HL-60/S4 treated with phorbol 12-myristate 13-acetate at 8.2 ng/mL for 4 days and 3 days (cell line): Measurements from ENCODE around the gene COL3A1.

ENCODE experiments used
- in situ Hi-C: fragments of 300-500 bp; cut with MboI; formaldehyde crosslinking; loops from 2 replicates; pipeline ENCODE4 v1.15.0; 2022; ENCODE audit warnings: low sequenced_read_pairs

The COL3A1 gene

DNA sequence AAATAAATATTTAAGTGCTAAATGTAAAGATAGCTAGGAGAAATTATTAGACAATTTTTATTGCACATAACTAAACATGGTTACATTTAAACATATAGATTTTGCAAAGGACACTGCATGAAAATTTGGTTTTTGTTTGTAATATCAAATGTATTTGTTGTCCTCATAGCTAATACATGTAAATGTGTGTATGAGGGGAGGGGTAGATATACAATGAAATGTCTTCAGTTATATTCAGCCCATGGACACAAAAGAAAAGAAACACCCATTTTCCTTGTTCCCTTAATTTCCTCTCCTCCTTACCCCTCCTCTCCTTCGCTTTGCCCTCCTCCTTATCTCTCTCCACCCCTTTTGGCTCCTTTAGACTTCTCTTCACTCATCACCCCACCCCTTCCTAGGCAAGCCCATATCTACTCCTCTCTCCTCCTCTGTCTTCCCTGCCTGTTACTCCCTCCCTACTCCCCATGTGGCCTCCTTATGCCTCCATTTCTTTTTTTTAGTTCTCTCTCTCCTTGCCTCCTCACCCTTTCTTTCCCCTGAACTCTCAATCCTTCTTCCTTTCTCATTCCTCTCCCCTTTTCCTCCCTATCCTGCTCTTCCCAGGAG lies 1.4 kb downstream of the COL3A1 start:
- in situ Hi-C loops = no loop called here

GRCh38 chr2:188976545-188977268 lies 2.5 kb downstream of the COL3A1 start:
- in situ Hi-C loops = no loop called here

DNA sequence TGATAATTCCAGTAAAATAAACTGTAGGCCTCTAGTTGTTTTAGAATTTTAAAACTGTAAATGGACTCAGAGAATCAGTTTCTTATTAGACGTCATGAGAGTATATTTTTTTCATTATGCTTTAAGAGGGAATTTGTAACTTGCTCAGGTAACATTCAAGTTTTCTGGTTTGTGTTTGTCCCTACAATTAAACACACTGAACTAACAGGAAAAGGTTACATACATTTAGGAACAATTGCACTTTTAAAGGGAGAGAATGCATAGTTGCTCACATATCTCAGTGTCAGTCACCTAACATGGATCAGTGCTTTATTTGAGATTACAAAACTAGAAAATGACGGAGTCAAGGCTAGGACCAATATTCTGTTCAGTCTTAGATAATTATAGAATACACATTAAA lies 3.1 kb downstream of the COL3A1 start:
- in situ Hi-C loops = no loop called here

- in situ Hi-C loops = no loop called here
Observed at GRCh38 chr2:188978291-188979081, 4.3 kb downstream of the COL3A1 start.

- in situ Hi-C loops = no loop called here
Observed at GRCh38 chr2:188979187-188980114, 5.3 kb downstream of the COL3A1 start.

DNA sequence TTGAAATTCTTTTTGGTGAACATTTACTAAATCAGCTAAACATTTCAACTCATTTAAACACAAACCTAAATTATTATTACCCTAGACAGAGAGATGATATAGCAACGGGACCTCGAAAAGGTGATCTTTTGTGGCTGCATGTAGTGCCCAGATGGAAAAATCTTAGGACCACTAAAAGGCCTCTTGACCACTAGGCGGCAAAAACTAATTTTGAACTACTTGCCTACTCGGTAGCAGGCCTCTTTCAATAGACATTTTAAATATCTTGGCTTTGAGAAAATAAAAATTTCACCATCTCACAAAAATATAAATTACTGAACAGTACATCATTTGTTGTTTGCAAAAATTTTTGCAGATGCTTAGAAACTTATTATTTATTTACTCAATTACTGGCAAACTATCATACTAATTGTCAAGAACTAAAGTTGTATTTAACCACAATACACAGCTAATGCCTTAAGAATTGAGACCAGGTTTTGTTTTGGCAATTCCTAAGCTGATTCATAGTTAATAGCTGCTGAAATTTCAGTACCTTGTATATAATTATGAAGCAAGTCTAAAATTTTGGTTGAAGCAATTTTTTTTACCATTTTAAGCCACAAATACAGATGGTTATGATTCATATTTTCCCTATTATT lies 9.4 kb downstream of the COL3A1 start:
- in situ Hi-C loops = no loop called here

- in situ Hi-C loops = no loop called here
Observed at GRCh38 chr2:188984065-188984491, 9.9 kb downstream of the COL3A1 start.

DNA sequence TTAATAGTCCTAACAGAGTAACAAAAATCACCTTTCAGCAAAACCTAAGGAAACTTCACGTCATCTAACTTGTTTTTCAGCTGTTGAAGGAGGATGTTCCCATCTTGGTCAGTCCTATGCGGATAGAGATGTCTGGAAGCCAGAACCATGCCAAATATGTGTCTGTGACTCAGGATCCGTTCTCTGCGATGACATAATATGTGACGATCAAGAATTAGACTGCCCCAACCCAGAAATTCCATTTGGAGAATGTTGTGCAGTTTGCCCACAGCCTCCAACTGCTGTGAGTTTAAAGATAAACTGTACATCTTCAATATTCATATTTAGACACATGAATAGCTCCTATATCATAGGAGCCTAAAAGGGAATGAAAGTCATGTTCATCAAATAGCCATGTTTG lies 10.5 kb downstream of the COL3A1 start:
- in situ Hi-C loops = no loop called here

- in situ Hi-C loops = no loop called here
Observed at GRCh38 chr2:188986839-188987238, 12.7 kb downstream of the COL3A1 start.

- in situ Hi-C loops = no loop called here
Observed at GRCh38 chr2:188993247-188993646, 19.1 kb downstream of the COL3A1 start.

GRCh38 chr2:188997263-188997662 lies 23.1 kb downstream of the COL3A1 start:
- in situ Hi-C loops = no loop called here

DNA sequence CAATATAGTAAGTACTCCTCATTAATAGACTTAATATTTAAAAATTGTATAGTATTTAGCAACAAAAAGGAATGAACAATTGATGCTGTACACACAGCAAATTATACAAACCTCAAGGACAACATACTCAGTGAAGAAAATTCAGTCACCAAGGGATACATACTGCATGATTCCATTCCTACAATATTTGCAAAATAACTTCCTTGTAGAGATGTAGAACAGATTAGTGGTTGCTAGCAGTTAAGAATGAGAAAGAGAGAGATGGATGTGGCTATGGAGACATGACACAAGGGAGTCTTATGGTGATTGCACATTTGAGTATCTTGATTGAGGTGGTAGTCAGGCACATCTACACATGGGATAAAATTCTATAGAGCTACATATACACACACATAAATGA lies 26.0 kb downstream of the COL3A1 start:
- in situ Hi-C loops = no loop called here

DNA sequence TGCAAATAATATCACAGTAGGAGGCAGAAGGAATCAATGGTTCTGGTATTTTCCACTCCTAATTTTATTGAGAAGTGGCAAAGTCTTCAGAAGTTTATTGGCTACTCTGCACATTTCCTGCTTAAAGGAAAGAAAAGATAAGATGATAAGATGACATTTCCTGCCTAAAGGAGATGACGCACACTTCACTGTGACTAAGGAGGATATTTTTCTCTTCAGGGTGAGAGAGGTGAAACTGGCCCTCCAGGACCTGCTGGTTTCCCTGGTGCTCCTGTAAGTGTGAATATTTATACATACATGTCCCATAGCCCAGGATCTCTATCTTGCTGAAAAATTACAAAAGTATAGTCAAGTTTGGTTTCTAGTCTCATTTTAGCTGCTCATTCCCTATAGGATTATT lies 27.9 kb downstream of the COL3A1 start:
- in situ Hi-C loops = no loop called here

DNA sequence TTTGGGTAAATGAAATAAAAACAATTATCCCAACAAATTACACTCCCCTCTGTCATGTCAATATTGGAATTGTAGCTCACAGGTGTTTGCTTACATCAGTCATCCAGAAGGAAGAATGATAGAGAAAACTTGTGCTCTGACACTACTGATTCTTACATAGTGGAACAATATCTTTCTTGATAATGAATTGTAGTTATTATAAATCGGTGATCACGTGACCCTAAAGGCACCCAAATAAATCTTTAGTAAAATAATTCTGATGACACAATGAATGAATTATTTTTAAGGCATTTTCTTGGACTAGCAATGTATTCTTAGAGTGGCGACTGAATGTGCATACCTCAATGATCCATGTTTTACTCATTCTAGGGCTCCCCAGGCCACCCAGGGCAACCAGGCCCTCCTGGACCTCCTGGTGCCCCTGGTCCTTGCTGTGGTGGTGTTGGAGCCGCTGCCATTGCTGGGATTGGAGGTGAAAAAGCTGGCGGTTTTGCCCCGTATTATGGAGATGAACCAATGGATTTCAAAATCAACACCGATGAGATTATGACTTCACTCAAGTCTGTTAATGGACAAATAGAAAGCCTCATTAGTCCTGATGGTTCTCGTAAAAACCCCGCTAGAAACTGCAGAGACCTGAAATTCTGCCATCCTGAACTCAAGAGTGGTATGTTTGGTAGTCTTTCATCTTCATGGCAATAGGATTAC lies 34.5 kb downstream of the COL3A1 start:
- in situ Hi-C loops = no loop called here

DNA sequence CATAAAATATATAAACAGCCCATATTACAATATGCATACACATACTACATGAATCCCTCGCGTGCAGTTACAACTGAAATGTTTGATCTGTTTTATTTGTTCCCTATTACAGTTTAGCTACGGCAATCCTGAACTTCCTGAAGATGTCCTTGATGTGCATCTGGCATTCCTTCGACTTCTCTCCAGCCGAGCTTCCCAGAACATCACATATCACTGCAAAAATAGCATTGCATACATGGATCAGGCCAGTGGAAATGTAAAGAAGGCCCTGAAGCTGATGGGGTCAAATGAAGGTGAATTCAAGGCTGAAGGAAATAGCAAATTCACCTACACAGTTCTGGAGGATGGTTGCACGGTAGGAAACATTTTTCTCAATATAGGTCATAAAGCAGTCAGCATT lies 36.4 kb downstream of the COL3A1 start:
- in situ Hi-C loops = no loop called here

- in situ Hi-C loops = no loop called here
Observed at GRCh38 chr2:189012351-189012750, 38.2 kb downstream of the COL3A1 start.

GRCh38 chr2:189013031-189013430 lies 38.9 kb downstream of the COL3A1 start:
- in situ Hi-C loops = no loop called here

GRCh38 chr2:189013671-189014448 lies 39.7 kb downstream of the COL3A1 start:
- in situ Hi-C loops = no loop called here
